ENCODE data around the gene SAP30BP.

SAP30BP gene

DNA sequence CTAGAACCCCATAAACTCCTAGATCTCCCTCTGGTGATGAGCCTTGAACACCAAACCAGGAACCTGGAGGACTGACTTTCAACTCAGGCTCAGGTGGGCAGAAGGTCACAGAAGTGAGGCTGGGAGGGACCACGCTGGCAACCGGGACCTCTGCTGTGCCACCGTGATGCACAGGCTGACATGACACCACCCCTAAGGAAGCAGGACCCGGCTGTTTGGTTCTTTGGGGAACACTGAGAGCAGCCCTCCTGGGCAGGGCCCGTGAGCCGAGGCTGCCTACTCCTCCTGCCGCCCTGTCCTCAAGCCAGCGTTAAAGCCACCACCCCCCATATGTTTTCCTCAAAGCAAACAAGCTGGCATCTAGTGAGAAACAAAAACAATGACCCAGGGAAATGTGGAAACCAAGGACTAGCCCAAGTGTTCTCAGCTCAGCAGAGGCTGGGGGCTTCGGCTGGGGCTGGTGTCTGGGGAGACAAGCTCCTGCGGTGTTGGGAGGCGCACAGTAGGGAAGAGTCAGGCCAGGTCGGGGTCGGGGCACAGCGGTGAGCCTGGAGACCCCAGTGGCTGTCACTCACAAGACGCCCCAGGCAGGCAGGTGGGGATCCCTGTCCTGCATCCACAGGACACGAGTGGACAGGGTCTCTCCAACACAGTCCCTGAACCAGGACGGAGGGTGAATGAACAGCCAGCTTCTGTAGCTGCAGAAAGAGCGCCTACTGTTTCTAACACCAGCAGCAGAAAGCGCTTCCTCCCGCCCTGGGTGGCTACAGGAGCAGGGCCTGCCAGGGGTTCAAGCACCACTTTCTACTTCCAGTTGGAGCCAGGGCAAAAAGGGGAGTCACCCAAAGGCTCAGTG lies 32.2 kb upstream of the SAP30BP start:
- TF ChIP-seq, protein P1, sequence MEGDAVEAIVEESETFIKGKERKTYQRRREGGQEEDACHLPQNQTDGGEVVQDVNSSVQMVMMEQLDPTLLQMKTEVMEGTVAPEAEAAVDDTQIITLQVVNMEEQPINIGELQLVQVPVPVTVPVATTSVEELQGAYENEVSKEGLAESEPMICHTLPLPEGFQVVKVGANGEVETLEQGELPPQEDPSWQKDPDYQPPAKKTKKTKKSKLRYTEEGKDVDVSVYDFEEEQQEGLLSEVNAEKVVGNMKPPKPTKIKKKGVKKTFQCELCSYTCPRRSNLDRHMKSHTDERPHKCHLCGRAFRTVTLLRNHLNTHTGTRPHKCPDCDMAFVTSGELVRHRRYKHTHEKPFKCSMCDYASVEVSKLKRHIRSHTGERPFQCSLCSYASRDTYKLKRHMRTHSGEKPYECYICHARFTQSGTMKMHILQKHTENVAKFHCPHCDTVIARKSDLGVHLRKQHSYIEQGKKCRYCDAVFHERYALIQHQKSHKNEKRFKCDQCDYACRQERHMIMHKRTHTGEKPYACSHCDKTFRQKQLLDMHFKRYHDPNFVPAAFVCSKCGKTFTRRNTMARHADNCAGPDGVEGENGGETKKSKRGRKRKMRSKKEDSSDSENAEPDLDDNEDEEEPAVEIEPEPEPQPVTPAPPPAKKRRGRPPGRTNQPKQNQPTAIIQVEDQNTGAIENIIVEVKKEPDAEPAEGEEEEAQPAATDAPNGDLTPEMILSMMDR (IDR thresholded peaks at IDR 0.05), result no peak

DNA sequence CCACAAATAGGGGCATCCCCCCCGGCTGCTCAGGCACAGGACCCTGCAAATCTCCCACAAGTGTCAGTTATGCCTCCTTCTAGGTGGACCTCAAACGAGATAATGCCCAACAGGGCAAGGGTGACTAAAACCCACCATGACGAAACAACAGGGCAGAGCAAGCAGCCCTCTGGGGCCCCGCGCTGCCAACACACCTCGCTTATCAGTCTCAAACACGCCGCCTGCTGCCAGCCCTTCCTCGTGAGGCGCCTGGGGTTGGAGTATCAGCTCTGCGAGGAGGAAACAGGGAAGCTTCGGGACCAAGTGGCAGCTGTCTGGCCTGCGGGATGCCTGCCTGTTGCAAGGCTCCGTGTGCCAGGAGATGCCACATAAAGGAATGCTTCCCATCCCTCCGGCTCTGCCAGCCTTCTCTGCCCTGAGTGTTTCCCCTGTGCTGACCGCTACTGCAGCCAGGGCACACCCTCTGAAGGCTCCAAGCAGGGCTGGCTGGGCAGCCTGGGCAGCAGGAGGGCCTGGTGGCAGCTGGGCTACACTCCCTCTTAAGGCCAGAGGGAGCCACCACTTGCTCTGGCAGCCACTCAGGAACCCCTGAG lies 31.4 kb upstream of the SAP30BP start:
- TF ChIP-seq, protein P1 (IDR thresholded peaks at IDR 0.05), result no peak

DNA sequence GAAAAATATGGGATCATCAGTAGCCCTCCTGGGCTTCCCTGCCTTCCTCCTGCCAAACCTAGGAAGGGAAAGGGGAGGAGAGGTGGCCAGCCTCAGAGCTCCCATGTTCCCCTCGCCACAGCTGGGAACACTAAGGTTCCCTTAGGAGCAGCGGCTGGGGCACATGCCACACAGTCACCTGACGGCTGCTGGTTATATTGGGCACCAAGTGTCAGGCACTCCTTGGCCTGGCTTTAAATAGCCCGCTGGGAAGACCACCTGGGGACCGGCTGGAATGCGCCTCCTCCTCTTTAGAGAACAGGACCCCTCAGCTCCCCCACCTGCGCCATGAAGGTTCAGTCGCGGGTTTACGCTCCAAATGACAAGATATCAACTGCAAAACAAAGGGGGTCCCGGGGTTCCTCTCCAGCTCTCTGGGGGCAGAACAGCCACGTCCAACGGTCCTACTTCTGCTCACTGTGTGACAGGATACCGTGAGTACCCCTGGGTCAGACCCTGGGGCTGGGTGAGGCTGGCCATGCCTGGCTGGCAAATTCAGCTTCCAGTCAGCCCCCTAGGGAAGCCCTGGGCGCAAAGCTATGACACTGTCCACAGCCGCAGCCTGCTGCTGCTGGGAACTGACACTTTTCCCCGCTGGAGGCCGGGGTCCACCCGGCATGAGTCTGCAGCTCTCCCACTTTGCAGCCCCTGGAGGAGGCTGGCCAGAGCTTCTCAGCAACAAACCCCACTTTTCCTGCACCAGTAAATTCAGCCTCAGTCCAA lies 30.6 kb upstream of the SAP30BP start:
- TF ChIP-seq, protein P1 (IDR thresholded peaks at IDR 0.05), result no peak

DNA sequence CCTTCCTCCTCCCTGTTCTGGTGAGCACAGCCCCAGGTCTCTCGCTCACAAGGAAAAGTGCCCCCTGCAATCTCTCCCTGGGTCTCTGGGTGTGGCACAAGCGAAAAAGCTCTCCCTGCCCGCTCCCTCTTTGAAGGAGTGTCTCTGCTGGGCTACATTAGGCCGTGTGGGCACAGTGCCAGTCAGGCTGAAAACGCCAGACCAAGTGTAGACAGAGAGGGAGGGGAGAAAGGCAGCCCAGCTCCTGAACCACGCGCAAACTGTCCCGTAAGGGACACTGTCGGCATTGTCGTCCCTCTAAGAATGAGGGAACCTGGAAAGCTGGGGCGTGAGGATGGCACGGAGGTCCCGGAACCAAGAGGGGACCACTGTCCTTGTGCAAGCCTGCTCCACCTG lies 30.0 kb upstream of the SAP30BP start:
- TF ChIP-seq, protein P1 (IDR thresholded peaks at IDR 0.05), result no peak

DNA sequence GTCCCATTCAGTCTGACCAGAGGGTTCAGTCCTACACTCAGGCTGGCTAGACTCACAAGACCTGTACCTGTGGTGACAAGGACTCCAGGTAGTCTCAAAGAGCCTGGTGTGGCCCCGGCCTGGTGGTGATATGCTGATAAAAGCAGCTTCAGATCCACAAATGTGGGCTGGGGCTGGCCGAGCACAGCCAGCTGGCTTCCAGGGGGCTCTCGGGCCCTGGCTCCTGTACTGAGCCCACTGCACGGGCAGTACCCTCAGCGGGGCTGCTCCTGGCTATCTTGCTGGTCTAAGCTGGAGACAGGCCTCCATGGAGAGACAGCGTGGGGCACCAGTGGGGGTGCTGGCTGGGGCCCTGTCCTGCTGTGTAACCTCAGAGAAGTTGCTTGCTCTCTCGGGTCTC lies 29.6 kb upstream of the SAP30BP start:
- TF ChIP-seq, protein P1 (IDR thresholded peaks at IDR 0.05), result no peak

DNA sequence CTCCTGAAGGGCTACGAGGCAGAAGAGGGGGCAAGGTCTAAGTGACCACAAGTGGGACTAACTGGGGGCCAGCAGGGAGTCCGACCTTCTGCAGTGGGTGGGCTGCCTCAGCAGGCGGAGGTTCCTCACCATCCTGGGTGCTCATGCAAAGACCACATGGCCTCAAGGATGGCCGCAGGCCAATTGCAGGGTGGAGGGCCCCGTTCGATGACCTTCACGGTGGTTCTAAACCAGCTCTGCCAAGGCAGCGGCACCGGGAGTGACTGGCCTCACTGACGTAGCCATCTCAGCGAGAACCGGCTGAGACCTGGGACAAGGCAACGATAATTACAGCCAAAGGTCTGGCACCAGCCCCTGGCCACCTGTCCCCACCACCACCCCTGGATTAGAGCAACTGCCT lies 28.2 kb upstream of the SAP30BP start:
- TF ChIP-seq, protein P1 (IDR thresholded peaks at IDR 0.05), result no peak

DNA sequence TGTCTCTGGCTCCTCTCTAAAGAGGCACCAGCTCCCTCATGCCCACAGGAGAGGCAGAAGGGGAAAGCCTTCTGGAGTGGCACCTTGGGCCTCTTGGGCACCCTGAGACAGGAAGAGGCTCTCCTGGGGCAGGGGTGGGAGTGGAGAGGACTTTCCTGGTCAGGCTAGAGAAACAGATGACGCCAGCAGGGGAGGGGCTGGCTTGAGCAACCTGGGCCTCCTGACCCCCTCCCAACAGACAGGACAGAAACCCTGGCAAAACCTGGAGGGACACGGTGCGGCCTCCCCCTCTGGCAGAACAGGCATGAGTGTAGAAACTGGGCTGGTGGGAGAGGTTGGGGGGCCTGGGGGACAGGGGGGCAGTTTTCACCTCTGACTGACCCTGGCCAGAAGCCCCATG lies 27.8 kb upstream of the SAP30BP start:
- TF ChIP-seq, protein P1 (IDR thresholded peaks at IDR 0.05), result no peak
